Measurements from ENCODE around the gene CTNNA2.

DNA sequence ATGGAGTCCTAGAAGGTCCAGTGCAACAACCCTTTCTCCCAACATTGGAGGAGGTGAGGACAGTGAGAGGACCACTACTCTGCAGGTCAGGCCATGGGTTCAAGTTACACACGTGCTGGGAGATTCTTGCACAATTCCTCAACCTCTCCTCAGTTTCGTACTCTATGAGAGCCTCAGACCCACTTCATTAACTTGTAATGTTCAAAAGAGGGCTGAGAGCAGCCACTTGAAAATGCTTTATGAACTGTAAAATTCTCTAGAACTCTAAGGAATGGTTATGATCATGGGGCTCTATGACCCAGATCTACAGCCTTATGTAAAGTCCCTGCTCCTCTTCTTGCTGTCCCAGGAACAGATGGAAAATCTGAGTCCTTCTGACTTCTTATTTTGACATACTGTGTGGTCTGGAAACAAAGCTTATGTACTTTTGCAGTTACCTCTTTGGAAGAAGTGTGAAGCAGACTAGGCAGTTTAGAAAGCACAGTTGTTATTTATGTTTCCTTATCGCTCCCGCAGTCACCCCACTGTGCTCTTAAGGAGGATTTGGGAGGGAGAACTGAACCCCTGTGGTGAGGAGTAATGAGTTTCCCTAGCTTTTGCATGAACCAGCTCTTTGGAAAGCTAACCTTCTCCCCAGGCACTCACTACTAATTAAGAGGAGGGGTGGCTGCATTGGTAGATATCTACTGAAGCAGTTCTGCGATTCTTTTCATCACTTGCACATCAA is 495.1 kb downstream of the CTNNA2 start:
- TF ChIP-seq, protein P1, sequence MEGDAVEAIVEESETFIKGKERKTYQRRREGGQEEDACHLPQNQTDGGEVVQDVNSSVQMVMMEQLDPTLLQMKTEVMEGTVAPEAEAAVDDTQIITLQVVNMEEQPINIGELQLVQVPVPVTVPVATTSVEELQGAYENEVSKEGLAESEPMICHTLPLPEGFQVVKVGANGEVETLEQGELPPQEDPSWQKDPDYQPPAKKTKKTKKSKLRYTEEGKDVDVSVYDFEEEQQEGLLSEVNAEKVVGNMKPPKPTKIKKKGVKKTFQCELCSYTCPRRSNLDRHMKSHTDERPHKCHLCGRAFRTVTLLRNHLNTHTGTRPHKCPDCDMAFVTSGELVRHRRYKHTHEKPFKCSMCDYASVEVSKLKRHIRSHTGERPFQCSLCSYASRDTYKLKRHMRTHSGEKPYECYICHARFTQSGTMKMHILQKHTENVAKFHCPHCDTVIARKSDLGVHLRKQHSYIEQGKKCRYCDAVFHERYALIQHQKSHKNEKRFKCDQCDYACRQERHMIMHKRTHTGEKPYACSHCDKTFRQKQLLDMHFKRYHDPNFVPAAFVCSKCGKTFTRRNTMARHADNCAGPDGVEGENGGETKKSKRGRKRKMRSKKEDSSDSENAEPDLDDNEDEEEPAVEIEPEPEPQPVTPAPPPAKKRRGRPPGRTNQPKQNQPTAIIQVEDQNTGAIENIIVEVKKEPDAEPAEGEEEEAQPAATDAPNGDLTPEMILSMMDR (IDR thresholded peaks at IDR 0.05): no peak
- no peak for TF ChIP-seq RFX5 (IDR thresholded peaks at IDR 0.05; ENCODE audit: low read length)

Data from SK-N-SH (cell line).